SK-N-MC (cell line): ENCODE results near the gene SLC6A6.

Experiments
- EZH2 ChIP-seq: fragments of 200-600 bp; sonication (generic); IDR thresholded peaks from one replicate; pipeline ENCODE4 v1.6.1; 2017; ENCODE audit warnings: antibody characterized with exemption
- FOXP2 ChIP-seq: optimal IDR thresholded peaks from 2 replicates; pipeline ENCODE3; 2011; ENCODE audit warnings: mild to moderate bottlenecking, moderate library complexity; ENCODE audit not compliant: insufficient read depth; ENCODE audit errors: extremely low read length, control extremely low read depth
- POLR2AphosphoS5 ChIP-seq: IDR thresholded peaks from 2 replicates; pipeline ENCODE4 v1.6.1; 2012; ENCODE audit warnings: mild to moderate bottlenecking, low read depth, low read length, borderline replicate concordance

- TF ChIP-seq EZH2 (no peak), POLR2AphosphoS5 (no peak), FOXP2 (no peak)
Measured at GRCh38 chr3:14406766-14407165, 4.4 kb downstream of the SLC6A6 start.
